MM.1S (cell line): Measurements from ENCODE around the gene CIB4.

Experiments
- CTCF ChIP-seq: fragments of 300-600 bp; sonication (generic); IDR thresholded peaks from 2 replicates; pipeline ENCODE4 v1.5.1; 2016; ENCODE audit warnings: antibody characterized with exemption, low read length, mixed read lengths
- EZH2 ChIP-seq: fragments of 300-600 bp; sonication (generic); optimal IDR thresholded peaks from 2 replicates; pipeline ENCODE3; 2017; ENCODE audit warnings: low read depth, mild to moderate bottlenecking, antibody characterized with exemption, low read length, mixed read lengths
- EZH2phosphoT487 ChIP-seq: fragments of 300-600 bp; sonication (generic); IDR thresholded peaks from 2 replicates; pipeline ENCODE4 v1.6.1; 2018; ENCODE audit warnings: antibody characterized with exemption, low read length

- TF ChIP-seq CTCF (no peak), EZH2 (no peak), EZH2phosphoT487 (no peak)
These were observed 107.5 kb downstream of the CIB4 start for GRCh38 chr2:26533661-26534060.
